Mesothelial cell of epicardium (in vitro differentiated cells): ENCODE results near the gene IKZF1. TPM values are rescaled to one million over a fixed set of nuclear protein-coding genes. Genes with fewer than 3 reads are reported as not detected.

Experiments used
- DNase-seq, 2 experiments: peaks; one replicate each; pipeline ENCODE4 v3.0.0; 2021; ENCODE audit warnings: low spot score in 2 of 2; ENCODE audit not compliant: unreplicated experiment in 2 of 2
- H3K27ac Mint-ChIP-seq: 2 replicates; pipeline ENCODE4 v1.8.0; 2021; ENCODE audit warnings: mixed read lengths
- H3K27me3 Mint-ChIP-seq: 2 replicates; pipeline ENCODE4 v1.8.0; 2021; ENCODE audit warnings: low read depth, mixed read lengths
- H3K36me3 Mint-ChIP-seq: 2 replicates; pipeline ENCODE4 v1.8.0; 2021; ENCODE audit warnings: mixed read lengths
- H3K4me1 Mint-ChIP-seq: 2 replicates; pipeline ENCODE4 v1.8.0; 2021; ENCODE audit warnings: mixed read lengths
- H3K4me3 Mint-ChIP-seq: 2 replicates; pipeline ENCODE4 v1.8.0; 2021; ENCODE audit warnings: mild to moderate bottlenecking, moderate library complexity, mixed read lengths
- H3K9me3 Mint-ChIP-seq: 2 replicates; pipeline ENCODE4 v1.8.0; 2021; ENCODE audit warnings: mixed read lengths
- total RNA-seq: library from RNA; stranded (reverse); gene quantifications from 3 replicates; pipeline ENCODE4 v1.2.1, GENCODE V29; 2021
- TF ChIP-seq, protein P1 (sequence below): fragments of 200-600 bp; sonication (generic); IDR thresholded peaks from one replicate; pipeline ENCODE4 v1.5.0; 2021; ENCODE audit warnings: antibody characterized with exemption; ENCODE audit not compliant: unreplicated experiment

IKZF1 gene
- total RNA-seq, 1 donor from 2014 or later, result 2.5 TPM

DNA sequence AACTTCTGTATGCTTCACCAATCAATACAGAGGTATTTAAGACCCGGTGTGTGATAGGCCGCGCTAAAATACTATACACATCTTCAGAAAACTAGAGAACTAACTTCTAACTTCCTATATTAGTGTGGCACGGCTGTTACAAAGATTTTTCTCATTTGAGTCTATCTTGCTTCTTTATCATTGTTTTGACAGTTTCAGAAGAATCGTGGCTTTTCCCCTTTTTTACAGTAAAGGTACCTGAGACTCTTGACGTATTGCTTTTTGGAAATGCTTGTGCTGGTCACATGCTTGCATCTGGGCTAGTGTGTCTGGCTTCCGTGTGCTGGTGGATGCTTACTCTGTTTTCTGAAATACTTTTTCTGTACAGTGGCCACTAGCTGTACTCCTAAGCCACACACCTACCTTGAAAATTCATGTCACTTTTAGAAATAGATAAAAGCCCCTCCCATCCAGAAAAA is 12.7 kb downstream of the IKZF1 start:
- Mint-ChIP-seq H3K4me1 (peaks cover 8% of the 10 kb centered on the region), H3K4me3 (no peak overlapping the region), H3K9me3 (no peaks in the 10 kb centered on the region), H3K27me3 (peaks cover 23% of the 10 kb centered on the region), H3K27ac (no peak overlapping the region), H3K36me3 (no peaks in the 10 kb centered on the region)
- TF ChIP-seq, protein P1, sequence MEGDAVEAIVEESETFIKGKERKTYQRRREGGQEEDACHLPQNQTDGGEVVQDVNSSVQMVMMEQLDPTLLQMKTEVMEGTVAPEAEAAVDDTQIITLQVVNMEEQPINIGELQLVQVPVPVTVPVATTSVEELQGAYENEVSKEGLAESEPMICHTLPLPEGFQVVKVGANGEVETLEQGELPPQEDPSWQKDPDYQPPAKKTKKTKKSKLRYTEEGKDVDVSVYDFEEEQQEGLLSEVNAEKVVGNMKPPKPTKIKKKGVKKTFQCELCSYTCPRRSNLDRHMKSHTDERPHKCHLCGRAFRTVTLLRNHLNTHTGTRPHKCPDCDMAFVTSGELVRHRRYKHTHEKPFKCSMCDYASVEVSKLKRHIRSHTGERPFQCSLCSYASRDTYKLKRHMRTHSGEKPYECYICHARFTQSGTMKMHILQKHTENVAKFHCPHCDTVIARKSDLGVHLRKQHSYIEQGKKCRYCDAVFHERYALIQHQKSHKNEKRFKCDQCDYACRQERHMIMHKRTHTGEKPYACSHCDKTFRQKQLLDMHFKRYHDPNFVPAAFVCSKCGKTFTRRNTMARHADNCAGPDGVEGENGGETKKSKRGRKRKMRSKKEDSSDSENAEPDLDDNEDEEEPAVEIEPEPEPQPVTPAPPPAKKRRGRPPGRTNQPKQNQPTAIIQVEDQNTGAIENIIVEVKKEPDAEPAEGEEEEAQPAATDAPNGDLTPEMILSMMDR, result no peak
- no peak for DNase-seq

GRCh38 chr7:50317697-50318669 is 13.5 kb downstream of the IKZF1 start:
- Mint-ChIP-seq H3K4me3 (no peak overlapping the region), H3K4me1 (peaks cover 6% of the 10 kb centered on the region), H3K9me3 (no peaks in the 10 kb centered on the region), H3K36me3 (no peaks in the 10 kb centered on the region), H3K27ac (no peak overlapping the region), H3K27me3 (peaks cover 26% of the 10 kb centered on the region)
- TF ChIP-seq, protein P1, result no peak
- no peak for DNase-seq

DNA sequence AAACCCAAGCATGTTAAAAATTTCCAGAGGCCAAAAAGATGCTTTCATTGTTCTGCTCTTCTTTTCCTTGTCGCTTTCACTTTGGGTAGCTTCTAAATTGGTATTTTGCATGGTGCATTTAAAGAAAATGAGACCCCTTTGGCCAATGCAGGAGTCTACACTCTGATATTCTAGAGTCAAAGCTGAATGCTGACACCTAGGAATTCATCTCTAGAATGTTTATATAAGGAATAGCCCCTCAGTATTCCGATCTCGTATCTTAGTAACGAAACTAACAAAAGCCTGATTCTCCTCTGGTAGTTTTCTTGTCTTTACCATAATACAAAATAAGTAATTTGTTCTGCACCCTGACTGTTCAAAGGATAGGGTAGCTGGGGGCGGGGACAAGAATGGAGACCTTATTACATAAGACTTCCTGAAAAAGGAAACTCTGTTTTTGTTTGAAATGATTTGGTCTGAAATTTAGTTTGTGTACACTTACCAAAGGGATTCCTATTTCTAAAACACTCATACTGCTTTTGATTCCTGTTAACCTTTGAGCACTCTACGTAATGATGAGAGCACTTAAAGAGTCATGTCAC is 17.1 kb downstream of the IKZF1 start:
- H3K4me3 Mint-ChIP-seq, result no peak overlapping the region
- H3K9me3 Mint-ChIP-seq, result no peaks in the 10 kb centered on the region
- H3K27ac Mint-ChIP-seq, result no peak overlapping the region
- H3K36me3 Mint-ChIP-seq, result no peaks in the 10 kb centered on the region
- H3K27me3 Mint-ChIP-seq, result peaks cover 31% of the 10 kb centered on the region
- TF ChIP-seq, protein P1, result no peak
- no peaks in the 10 kb centered on the region for H3K4me1 Mint-ChIP-seq
- no peak for DNase-seq

DNA sequence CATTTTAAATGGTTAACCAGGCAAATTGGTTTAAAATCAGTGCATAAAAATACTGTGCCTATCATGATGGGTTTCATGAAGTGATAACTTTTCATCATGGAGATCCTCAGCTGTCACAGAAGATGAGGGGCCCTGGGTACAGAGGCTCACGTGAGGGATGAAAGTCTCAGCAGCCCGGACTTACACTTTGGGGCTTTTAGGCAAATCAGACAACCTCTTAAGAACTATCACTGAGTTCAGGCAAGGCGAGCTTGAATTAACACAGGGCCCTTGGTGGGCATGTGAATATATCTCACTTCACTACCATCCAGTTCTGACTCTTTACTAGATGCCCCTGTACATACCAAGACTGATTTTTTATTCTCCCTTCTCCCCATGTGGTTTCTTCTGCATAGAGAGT is 19.6 kb downstream of the IKZF1 start:
- Mint-ChIP-seq H3K27ac (no peak overlapping the region), H3K9me3 (no peaks in the 10 kb centered on the region), H3K4me3 (no peak overlapping the region), H3K4me1 (no peaks in the 10 kb centered on the region), H3K27me3 (peaks cover 34% of the 10 kb centered on the region), H3K36me3 (no peaks in the 10 kb centered on the region)
- TF ChIP-seq, protein P1, result no peak
- DNase-seq, result no peak

DNA sequence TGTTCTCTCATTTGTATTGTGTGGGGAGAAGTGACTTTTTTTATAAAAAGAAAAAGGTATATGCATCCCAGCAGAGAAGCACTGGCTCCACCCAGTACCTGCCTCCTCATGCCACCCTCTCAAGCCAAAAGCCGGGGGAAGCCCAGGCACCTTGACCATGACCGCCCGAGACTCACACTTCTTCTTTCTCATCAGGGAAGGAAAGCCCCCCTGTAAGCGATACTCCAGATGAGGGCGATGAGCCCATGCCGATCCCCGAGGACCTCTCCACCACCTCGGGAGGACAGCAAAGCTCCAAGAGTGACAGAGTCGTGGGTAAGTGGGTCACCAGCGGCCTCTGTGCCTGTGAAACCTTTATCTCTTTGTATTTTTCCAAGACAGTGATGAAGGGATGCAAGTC is 22.9 kb downstream of the IKZF1 start:
- DNase-seq, result no peak
- H3K27ac Mint-ChIP-seq, result no peak overlapping the region
- H3K9me3 Mint-ChIP-seq, result no peaks in the 10 kb centered on the region

More for the DNA sequence above, 22.9 kb downstream of the IKZF1 start:
- Mint-ChIP-seq H3K4me3 (no peak overlapping the region), H3K27me3 (peaks cover 43% of the 10 kb centered on the region), H3K36me3 (no peaks in the 10 kb centered on the region), H3K4me1 (peaks cover 3% of the 10 kb centered on the region)
- TF ChIP-seq, protein P1, result no peak
